A673 (cell line): ENCODE measurements around the gene ORAI3. TPM values are rescaled to one million over a fixed set of nuclear protein-coding genes. Genes with fewer than 3 reads are reported as not detected.

Source experiments
- BruUV-seq: library from RNA; stranded (reverse); fragments of 400-500 nt; replicated peaks from 2 replicates; lab custom pipeline; 2021; lab: Mats Ljungman, UMichigan
- CTCF ChIA-PET: fragments of 300-600 bp; sonication (Branson Sonifier 250); formaldehyde crosslinking; loops from one replicate; lab custom pipeline; 2022; ENCODE audit warnings: antibody characterized with exemption; lab: Charles Lee
- POLR2A ChIA-PET: fragments of 300-600 bp; sonication (Branson Sonifier 250); formaldehyde crosslinking; loops from one replicate; lab custom pipeline; 2022; ENCODE audit warnings: antibody characterized with exemption; ENCODE audit not compliant: low non-redundant PET; lab: Charles Lee
- DNase-seq: peaks from one replicate; pipeline ENCODE4 v3.0.0-alpha.2; 2015; ENCODE audit warnings: low spot score
- H3K27ac ChIP-seq: fragments of 200-600 bp; sonication (generic); 2 replicates; pipeline ENCODE4 v1.5.1; 2016; ENCODE audit warnings: mixed run types, low read depth, mild to moderate bottlenecking, mixed read lengths, antibody characterized with exemption, low read length; ENCODE audit not compliant: poor library complexity, severe bottlenecking
- H3K27me3 ChIP-seq: fragments of 200-600 bp; sonication (generic); replicated peaks from 2 replicates; pipeline ENCODE4 v1.6.1; 2017; ENCODE audit warnings: mixed run types, low read depth, mild to moderate bottlenecking, mixed read lengths, antibody characterized with exemption, low read length; ENCODE audit not compliant: insufficient read depth, poor library complexity
- H3K36me3 ChIP-seq: fragments of 200-600 bp; sonication (generic); 2 replicates; pipeline ENCODE4 v1.6.1; 2016; ENCODE audit warnings: mixed run types, mild to moderate bottlenecking, mixed read lengths, antibody characterized with exemption, low read length; ENCODE audit not compliant: insufficient read depth, poor library complexity, severe bottlenecking
- H3K4me1 ChIP-seq: fragments of 200-600 bp; sonication (generic); 2 replicates; pipeline ENCODE4 v1.6.1; 2017; ENCODE audit warnings: mixed run types, mild to moderate bottlenecking, mixed read lengths, antibody characterized with exemption, low read length; ENCODE audit not compliant: insufficient read depth, poor library complexity, severe bottlenecking
- H3K4me3 ChIP-seq: fragments of 200-600 bp; sonication (generic); 2 replicates; pipeline ENCODE4 v1.5.1; 2016; ENCODE audit warnings: low read depth, mixed run types, mild to moderate bottlenecking, mixed read lengths, low read length; ENCODE audit not compliant: poor library complexity, severe bottlenecking
- H3K9me3 ChIP-seq: fragments of 200-600 bp; sonication (generic); 2 replicates; pipeline ENCODE4 v1.6.1; 2016; ENCODE audit warnings: mixed run types, low read depth, mild to moderate bottlenecking, mixed read lengths, antibody characterized with exemption, low read length; ENCODE audit not compliant: poor library complexity, severe bottlenecking
- EZH2 ChIP-seq: fragments of 200-600 bp; sonication (generic); IDR thresholded peaks from 2 replicates; pipeline ENCODE4 v1.6.1; 2017; ENCODE audit warnings: borderline replicate concordance, low read depth, mild to moderate bottlenecking, mixed read lengths, antibody characterized with exemption, low read length; ENCODE audit not compliant: poor library complexity, severe bottlenecking
- intact Hi-C: fragments of 100-400 bp; cut with micrococcal nuclease; formaldehyde crosslinking; loops from one replicate; pipeline ENCODE4 v1.10.0; 2022; ENCODE audit not compliant: unreplicated experiment
- total RNA-seq: library from RNA; stranded (reverse); gene quantifications from 2 replicates; pipeline ENCODE4 v1.2.3, GENCODE V29; 2021
- TF ChIP-seq, protein P1 (sequence below): fragments of 300-800, 200-600 bp; sonication (generic); conservative IDR thresholded peaks from 2 replicates; pipeline ENCODE4 v1.5.1; 2017; ENCODE audit warnings: low read depth, mild to moderate bottlenecking, antibody characterized with exemption, low read length, moderate library complexity, mixed read lengths

The ORAI3 gene
- total RNA-seq, 1 experiment from 2014 or later: 2.1 TPM

GRCh38 chr16:30942426-30942806 lies 6.5 kb upstream of the ORAI3 start:
- H3K36me3 ChIP-seq: peaks cover 24% of the 10 kb centered on the region
- H3K9me3 ChIP-seq: no peaks in the 10 kb centered on the region
- DNase-seq: no peak
- no peak overlapping the region for H3K27ac ChIP-seq
- H3K4me3 ChIP-seq: no peak overlapping the region
- BruUV-seq: no TSS peak
- H3K4me1 ChIP-seq: no peaks in the 10 kb centered on the region
- POLR2A ChIA-PET: interaction anchor here (0.6 kb wide), 1 partner anchor 1536 kb away, joined by 6 read pairs; the partner anchor contains the start of gene NPIPB11
- CTCF ChIA-PET: interaction anchor here (1.0 kb wide), 2 partner anchors 97 to 199 kb away, joined by 3 to 6 read pairs; no protein-coding TSS in a partner anchor
- H3K27me3 ChIP-seq: no peaks in the 10 kb centered on the region
- TF ChIP-seq, protein P1, sequence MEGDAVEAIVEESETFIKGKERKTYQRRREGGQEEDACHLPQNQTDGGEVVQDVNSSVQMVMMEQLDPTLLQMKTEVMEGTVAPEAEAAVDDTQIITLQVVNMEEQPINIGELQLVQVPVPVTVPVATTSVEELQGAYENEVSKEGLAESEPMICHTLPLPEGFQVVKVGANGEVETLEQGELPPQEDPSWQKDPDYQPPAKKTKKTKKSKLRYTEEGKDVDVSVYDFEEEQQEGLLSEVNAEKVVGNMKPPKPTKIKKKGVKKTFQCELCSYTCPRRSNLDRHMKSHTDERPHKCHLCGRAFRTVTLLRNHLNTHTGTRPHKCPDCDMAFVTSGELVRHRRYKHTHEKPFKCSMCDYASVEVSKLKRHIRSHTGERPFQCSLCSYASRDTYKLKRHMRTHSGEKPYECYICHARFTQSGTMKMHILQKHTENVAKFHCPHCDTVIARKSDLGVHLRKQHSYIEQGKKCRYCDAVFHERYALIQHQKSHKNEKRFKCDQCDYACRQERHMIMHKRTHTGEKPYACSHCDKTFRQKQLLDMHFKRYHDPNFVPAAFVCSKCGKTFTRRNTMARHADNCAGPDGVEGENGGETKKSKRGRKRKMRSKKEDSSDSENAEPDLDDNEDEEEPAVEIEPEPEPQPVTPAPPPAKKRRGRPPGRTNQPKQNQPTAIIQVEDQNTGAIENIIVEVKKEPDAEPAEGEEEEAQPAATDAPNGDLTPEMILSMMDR: no peak
- intact Hi-C loops: loop anchor here (2.0 kb wide), 1 partner anchor 98 kb away; no protein-coding TSS in a partner anchor

DNA sequence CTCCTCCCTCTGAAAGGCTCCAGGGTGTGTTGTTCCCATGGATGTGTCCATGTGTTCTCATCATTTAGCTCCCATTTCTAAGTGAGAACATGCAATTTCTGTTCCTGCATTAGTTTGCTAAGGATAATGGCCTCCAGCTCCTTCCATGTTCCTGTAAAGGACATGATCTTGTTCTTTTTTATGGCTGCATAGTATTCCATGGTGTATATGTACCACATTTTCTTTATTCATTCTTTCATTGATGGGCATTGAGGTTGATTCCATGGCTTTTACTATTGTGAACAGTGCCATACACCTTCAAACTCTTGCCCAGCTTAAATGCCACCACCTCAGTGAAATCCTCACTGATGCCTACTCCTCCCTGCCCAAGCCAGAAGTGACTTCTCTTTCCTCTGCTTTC lies 4.5 kb upstream of the ORAI3 start:
- intact Hi-C loops: no loop called here

GRCh38 chr16:30946671-30947540 lies 2.0 kb upstream of the ORAI3 start:
- Histone ChIP-seq H3K27ac (no peak overlapping the region), H3K36me3 (peaks cover 22% of the 10 kb centered on the region), H3K9me3 (no peaks in the 10 kb centered on the region), H3K4me3 (no peak overlapping the region), H3K27me3 (no peaks in the 10 kb centered on the region), H3K4me1 (peaks cover 7% of the 10 kb centered on the region)
- intact Hi-C loops: no loop called here
- no peak for TF ChIP-seq EZH2
- TF ChIP-seq, protein P1: no peak
- ChIA-PET POLR2A (no interaction called here), CTCF (no interaction called here)
- BruUV-seq: no TSS peak
- DNase-seq: no peak

More for the DNA sequence above, 4.5 kb upstream of the ORAI3 start:
- Histone ChIP-seq H3K4me3 (no peak overlapping the region), H3K4me1 (peaks cover 7% of the 10 kb centered on the region), H3K27me3 (no peaks in the 10 kb centered on the region), H3K27ac (no peak overlapping the region), H3K9me3 (no peaks in the 10 kb centered on the region), H3K36me3 (peaks cover 27% of the 10 kb centered on the region)
- no peak for DNase-seq
- BruUV-seq: no TSS peak
- POLR2A ChIA-PET: no interaction called here
- TF ChIP-seq EZH2: no peak
- TF ChIP-seq, protein P1: no peak
- CTCF ChIA-PET: interaction anchor here (0.6 kb wide), 1 partner anchor 101 kb away, joined by 5 read pairs; no protein-coding TSS in a partner anchor
